H1 (cell line): ENCODE measurements around the gene KANSL1. TPM values are rescaled to one million over a fixed set of nuclear protein-coding genes. Genes with fewer than 3 reads are reported as not detected.
"Not testable (repeated sequence)": the region's sequence is repeated elsewhere in the genome, so short reads cannot be mapped to it uniquely, and the experiment has no call there.

ENCODE experiments used
- CTCF ChIA-PET: fragments of 300-600 bp; sonication (Branson Sonifier 250); formaldehyde crosslinking; loops from one replicate; lab custom pipeline; 2021; ENCODE audit not compliant: partially characterized antibody; lab: Charles Lee
- POLR2A ChIA-PET: fragments of 300-600 bp; sonication (Branson Sonifier 250); formaldehyde crosslinking; loops from one replicate; lab custom pipeline; 2021; ENCODE audit warnings: inconsistent platforms; ENCODE audit not compliant: partially characterized antibody; lab: Charles Lee
- DNase-seq, 2 experiments: peaks; one replicate each; pipeline versions ENCODE4 v3.0.0 to v3.0.0-alpha.2; 2010 to 2022; ENCODE audit warnings: low spot score in 2 of 2, low read depth in 1 of 2, mixed read lengths in 1 of 2
- FAIRE-seq: peaks from 2 replicates; lab custom pipeline; 2011; peaks lifted over from hg19 to GRCh38; lab: Jason Lieb, UNC
- H2AFZ ChIP-seq: 2 replicates; pipeline ENCODE4 v1.8.1; 2012; ENCODE audit warnings: low read length, inconsistent platforms
- H2AK5ac ChIP-seq: 2 replicates; pipeline ENCODE4 v1.6.1; 2013; ENCODE audit warnings: low read depth, low read length
- H2BK120ac ChIP-seq: replicated peaks from 2 replicates; pipeline ENCODE3; 2013; ENCODE audit warnings: low read depth, low read length, inconsistent platforms
- H2BK12ac ChIP-seq: 2 replicates; pipeline ENCODE4 v1.6.1; 2013; ENCODE audit warnings: low read depth, low read length
- H2BK15ac ChIP-seq: 2 replicates; pipeline ENCODE4 v1.6.1; 2013; ENCODE audit warnings: low read length
- H2BK20ac ChIP-seq: 2 replicates; pipeline ENCODE4 v1.6.1; 2013; ENCODE audit warnings: low read length
- H2BK5ac ChIP-seq: 2 replicates; pipeline ENCODE4 v1.6.1; 2013; ENCODE audit warnings: low read depth, low read length
- H3K14ac ChIP-seq: 2 replicates; pipeline ENCODE4 v1.6.1; 2013; ENCODE audit warnings: inconsistent platforms; ENCODE audit not compliant: insufficient read length
- H3K18ac ChIP-seq: 2 replicates; pipeline ENCODE4 v1.6.1; 2013; ENCODE audit warnings: low read length; ENCODE audit errors: extremely low read depth
- H3K23ac ChIP-seq: 2 replicates; pipeline ENCODE4 v1.6.1; 2013; ENCODE audit warnings: inconsistent platforms; ENCODE audit not compliant: insufficient read length
- H3K23me2 ChIP-seq: 2 replicates; pipeline ENCODE4 v1.6.1; 2013; ENCODE audit warnings: low read depth, low read length
- H3K27ac ChIP-seq: 2 replicates; pipeline ENCODE4 v1.6.1; 2011; ENCODE audit warnings: low read depth, low read length, inconsistent platforms
- H3K27me3 ChIP-seq, 4 experiments: replicated peaks in 1 of 4; 1 replicate in 1 of 4; 2 replicates in 3 of 4; pipeline versions ENCODE4 v1.6.1 to v1.8.1; 2011 to 2013; ENCODE audit warnings: low read length in 3 of 4, mild to moderate bottlenecking in 3 of 4, inconsistent platforms in 2 of 4, mixed read lengths in 2 of 4, moderate library complexity in 1 of 4; ENCODE audit not compliant: control insufficient read depth in 3 of 4, insufficient read depth in 3 of 4; ENCODE audit errors: extremely low read depth in 1 of 4
- H3K36me3 ChIP-seq, 4 experiments: 2 replicates each; pipeline versions ENCODE4 v1.6.1 to v1.8.1; 2011 to 2013; ENCODE audit warnings: mild to moderate bottlenecking in 4 of 4, low read length in 3 of 4, moderate library complexity in 2 of 4, control low read depth in 1 of 4, inconsistent platforms in 1 of 4; ENCODE audit not compliant: insufficient read depth in 4 of 4, control insufficient read depth in 2 of 4
- H3K4ac ChIP-seq: replicated peaks from 2 replicates; pipeline ENCODE3; 2013; ENCODE audit warnings: low read length, low read depth, mixed read lengths, inconsistent platforms; ENCODE audit not compliant: insufficient read length
- H3K4me1 ChIP-seq, 4 experiments: replicated peaks in 1 of 4; 1 replicate in 1 of 4; 2 replicates in 3 of 4; pipeline versions ENCODE4 v1.6.1 to v1.8.1; 2011 to 2013; ENCODE audit warnings: low read length in 3 of 4, inconsistent platforms in 2 of 4, mixed read lengths in 1 of 4; ENCODE audit not compliant: insufficient read depth in 4 of 4, control insufficient read depth in 3 of 4
- H3K4me2 ChIP-seq, 2 experiments: 2 replicates each; pipeline versions ENCODE4 v1.6.1 to v1.8.1; 2011 to 2013; ENCODE audit warnings: low read depth in 2 of 2, low read length in 2 of 2, control low read depth in 1 of 2, inconsistent platforms in 1 of 2, mild to moderate bottlenecking in 1 of 2; ENCODE audit not compliant: insufficient read depth in 1 of 2
- H3K4me3 ChIP-seq, 4 experiments: fragments of 200-600, 300-600 bp in 1 of 4; sonication (generic), shearing (Covaris generic), sonication (Bioruptor Twin) in 1 of 4; 2 replicates each; pipeline versions ENCODE4 v1.5.1 to v1.8.1; 2011 to 2016; ENCODE audit warnings: low read length in 4 of 4, low read depth in 3 of 4, control low read depth in 2 of 4, inconsistent platforms in 2 of 4, mild to moderate bottlenecking in 2 of 4, mixed read lengths in 1 of 4, moderate library complexity in 1 of 4; ENCODE audit not compliant: insufficient read depth in 2 of 4; ENCODE audit errors: extremely low read depth in 1 of 4
- H3K56ac ChIP-seq: replicated peaks from 2 replicates; pipeline ENCODE3; 2013; ENCODE audit warnings: low read depth, mild to moderate bottlenecking, mixed read lengths, low read length, inconsistent platforms; ENCODE audit not compliant: insufficient read length
- H3K79me1 ChIP-seq: 2 replicates; pipeline ENCODE4 v1.6.1; 2013; ENCODE audit warnings: low read depth, low read length, control low read depth
- H3K79me2 ChIP-seq, 2 experiments: 2 replicates each; pipeline versions ENCODE4 v1.6.1 to v1.8.1; 2012 to 2013; ENCODE audit warnings: low read length in 2 of 2, mild to moderate bottlenecking in 2 of 2, inconsistent platforms in 1 of 2; ENCODE audit not compliant: insufficient read depth in 2 of 2, control insufficient read depth in 1 of 2
- H3K9ac ChIP-seq, 4 experiments: replicated peaks in 1 of 4; 1 replicate in 1 of 4; 2 replicates in 3 of 4; pipeline versions ENCODE4 v1.6.1 to v1.8.1; 2011 to 2013; ENCODE audit warnings: low read depth in 3 of 4, low read length in 3 of 4, control low read depth in 2 of 4, mild to moderate bottlenecking in 2 of 4, moderate library complexity in 2 of 4, inconsistent platforms in 1 of 4; ENCODE audit errors: extremely low read depth in 1 of 4
- H3K9me3 ChIP-seq, 2 experiments: 2 replicates each; pipeline versions ENCODE4 v1.6.1 to v1.8.1; 2012 to 2013; ENCODE audit warnings: mild to moderate bottlenecking in 2 of 2, moderate library complexity in 2 of 2, control low read depth in 1 of 2, inconsistent platforms in 1 of 2, low read depth in 1 of 2, low read length in 1 of 2, mixed read lengths in 1 of 2; ENCODE audit not compliant: insufficient read depth in 2 of 2
- H4K20me1 ChIP-seq, 2 experiments: replicated peaks in 1 of 2; 2 replicates each; pipeline versions ENCODE3 to v1.8.1; 2011 to 2013; ENCODE audit warnings: inconsistent platforms in 2 of 2, low read length in 2 of 2, mild to moderate bottlenecking in 1 of 2; ENCODE audit not compliant: insufficient read depth in 2 of 2, control insufficient read depth in 1 of 2
- H4K5ac ChIP-seq: 2 replicates; pipeline ENCODE4 v1.6.1; 2013; ENCODE audit warnings: low read length, low read depth, mixed read lengths, inconsistent platforms; ENCODE audit not compliant: insufficient read length
- H4K8ac ChIP-seq: 2 replicates; pipeline ENCODE4 v1.8.0; 2013; ENCODE audit warnings: mild to moderate bottlenecking, moderate library complexity, low read length, inconsistent platforms; ENCODE audit not compliant: insufficient read depth; ENCODE audit errors: extremely low read depth
- H4K91ac ChIP-seq: replicated peaks from 2 replicates; pipeline ENCODE3; 2013; ENCODE audit warnings: low read length, mixed read lengths, inconsistent platforms; ENCODE audit not compliant: insufficient read length
- WGBS, 2 experiments: shearing (Covaris generic) in 1 of 2; methylation state at CpG; one replicate each; pipeline versions ENCODE4 v1.1.6 to v1.1.7; 2013 to 2015; ENCODE audit warnings: low lambda C conversion rate in 2 of 2, mixed read lengths in 2 of 2, inconsistent platforms in 1 of 2, low coverage in 1 of 2, missing lambda C conversion rate in 1 of 2; ENCODE audit not compliant: insufficient replicate concordance in 2 of 2, insufficient coverage in 1 of 2, insufficient read length in 1 of 2; ENCODE audit errors: extremely low coverage in 1 of 2, missing lambda C conversion rate in 1 of 2; 5-methylcytosine and 5-hydroxymethylcytosine counted together
- polyA plus RNA-seq, 7 experiments: library from polyadenylated mRNA; depleted of rRNA in 3 of 7; stranded (reverse) in 5 of 7; unstranded in 2 of 7; fragments of >200 nt in 5 of 7; fragments of 200-250 nt in 2 of 7; gene quantifications; 1 replicate in 5 of 7; 2 replicates in 1 of 7; 4 replicates in 1 of 7; pipeline versions ENCODE4 v1.2.1 to v1.2.3, GENCODE V29; 2011 to 2013; ENCODE audit warnings: missing spikeins in 2 of 7, mixed read lengths in 2 of 7
- total RNA-seq: library from RNA; stranded (reverse); fragmentation: NEBNext Ultra II Directional; extraction: Animal tissue kit (Norgen Biotek cat#: 25700); gene quantifications from 2 replicates; pipeline ENCODE4 v1.2.1, GENCODE V29; 2021

The KANSL1 gene
- total and polyA plus RNA-seq, 2 of the 8 experiments (the other 6 are each of a cell fraction or from before 2014, with no cell fraction given) = 34.0 to 128 TPM

DNA sequence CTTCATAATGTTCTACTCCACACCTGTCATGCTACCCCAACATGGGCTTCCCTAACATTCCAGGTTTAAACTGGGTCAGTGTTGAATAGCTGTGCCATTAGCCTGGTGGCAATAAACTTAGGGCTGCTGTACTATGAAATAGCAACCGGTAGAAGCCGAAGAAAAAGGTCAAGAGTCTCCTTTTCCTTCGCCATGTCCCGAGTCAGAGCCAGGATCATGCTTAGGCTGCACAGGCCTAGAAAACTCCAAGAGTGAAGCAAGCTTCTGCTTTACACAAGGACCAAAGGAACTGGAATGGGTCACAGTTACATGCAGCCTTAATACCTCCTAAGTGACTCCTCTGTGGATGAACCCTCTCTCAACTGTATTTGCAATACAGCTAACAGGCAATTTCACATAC lies 105.4 kb downstream of the KANSL1 start:
- not testable (repeated sequence) for H3K18ac ChIP-seq, H2BK12ac ChIP-seq, H3K9me3 ChIP-seq, DNase-seq, H4K20me1 ChIP-seq, H3K79me1 ChIP-seq, H3K4me3 ChIP-seq, H2BK120ac ChIP-seq, H3K23ac ChIP-seq, H3K4me1 ChIP-seq, H4K91ac ChIP-seq, H3K4ac ChIP-seq, H2BK20ac ChIP-seq, H4K8ac ChIP-seq, H3K27me3 ChIP-seq, H3K23me2 ChIP-seq, H3K9ac ChIP-seq, H2BK5ac ChIP-seq, H2AK5ac ChIP-seq, H3K4me2 ChIP-seq, H2BK15ac ChIP-seq, H4K5ac ChIP-seq, H3K56ac ChIP-seq, H2AFZ ChIP-seq, H3K27ac ChIP-seq, H3K14ac ChIP-seq
- ChIA-PET CTCF (interaction anchor here (0.6 to 1.4 kb wide), 3 partner anchors 71 to 125 kb away, joined by 3 read pairs; no protein-coding TSS in a partner anchor), POLR2A (interaction anchor here (1.2 kb wide), 1 partner anchor 36 kb away, joined by 3 read pairs; no protein-coding TSS in a partner anchor)
- peaks cover 0 to 97% of the 10 kb centered on the region in 2 experiments; a peak in 3 of 4 replicates for H3K79me2 ChIP-seq
- WGBS, 2 experiments = 84% methylated on average over 4 of the region's 4 CpGs; no CpG with 5 or more reads in 1 of the 2 experiments
- H3K36me3 ChIP-seq = peaks cover 0 to 15% (median 2%) of the 10 kb centered on the region in 4 experiments; a peak in 2 of 8 replicates
- peak; percentile 39 for FAIRE-seq
